GM10266 (cell line): ENCODE measurements around the gene KRTAP5-5.
"Not testable (repeated sequence)": the region's sequence is repeated elsewhere in the genome, so short reads cannot be mapped to it uniquely, and the experiment has no call there.

Source experiments
- DNase-seq: peaks from one replicate; pipeline ENCODE4 v3.0.0; 2012; ENCODE audit errors: extremely low spot score
- CTCF ChIP-seq: IDR thresholded peaks from 2 replicates; pipeline ENCODE4 v1.5.1; 2012; ENCODE audit warnings: mild to moderate bottlenecking, low read depth; ENCODE audit not compliant: control insufficient read depth, insufficient read depth; ENCODE audit errors: missing control alignments

KRTAP5-5 gene

DNA sequence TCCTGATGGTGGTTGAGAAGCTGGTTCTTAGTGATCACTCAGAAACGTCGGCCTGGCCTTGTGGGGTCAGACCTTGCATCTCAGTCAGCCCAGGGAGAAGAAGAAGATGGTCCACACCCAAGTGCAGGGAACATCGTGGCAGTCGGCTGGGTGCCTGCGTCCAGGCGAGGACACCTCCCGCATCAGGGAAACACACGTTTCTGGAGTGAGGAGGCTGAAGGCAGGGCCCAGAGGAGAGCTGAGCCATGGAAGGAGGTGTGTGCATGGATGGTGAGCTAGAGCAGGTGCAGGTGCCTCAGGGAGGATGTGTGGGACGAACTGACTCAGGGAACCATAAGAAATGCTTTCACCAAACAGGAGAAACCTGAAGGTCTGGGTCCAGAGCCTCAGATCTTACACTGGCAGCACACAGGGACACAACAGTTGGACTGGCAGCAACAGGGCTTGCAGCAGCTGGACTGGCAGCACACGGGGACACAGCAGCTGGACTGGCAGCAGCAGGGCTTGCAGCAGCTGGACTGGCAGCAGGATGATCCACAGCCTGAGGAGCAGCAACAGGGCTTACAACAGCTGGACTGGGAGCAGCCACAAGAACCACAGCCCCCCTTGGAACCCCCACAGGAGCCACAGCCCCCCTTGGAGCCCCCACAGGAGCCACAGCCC lies 32.1 kb upstream of the KRTAP5-5 start:
- TF ChIP-seq CTCF = no peak
- no peak for DNase-seq

GRCh38 chr11:1597994-1598380 lies 31.6 kb upstream of the KRTAP5-5 start, which contains the start of gene KRTAP5-2:
Gene KRTAP5-2 (minus strand): TSS chr11:1598294. CDS start chr11:1598250, 44 bp downstream.
- no peak for DNase-seq
- TF ChIP-seq CTCF = no peak

- not testable (repeated sequence) for DNase-seq
Observed at GRCh38 chr11:1598406-1598805, 31.2 kb upstream of the KRTAP5-5 start.

DNA sequence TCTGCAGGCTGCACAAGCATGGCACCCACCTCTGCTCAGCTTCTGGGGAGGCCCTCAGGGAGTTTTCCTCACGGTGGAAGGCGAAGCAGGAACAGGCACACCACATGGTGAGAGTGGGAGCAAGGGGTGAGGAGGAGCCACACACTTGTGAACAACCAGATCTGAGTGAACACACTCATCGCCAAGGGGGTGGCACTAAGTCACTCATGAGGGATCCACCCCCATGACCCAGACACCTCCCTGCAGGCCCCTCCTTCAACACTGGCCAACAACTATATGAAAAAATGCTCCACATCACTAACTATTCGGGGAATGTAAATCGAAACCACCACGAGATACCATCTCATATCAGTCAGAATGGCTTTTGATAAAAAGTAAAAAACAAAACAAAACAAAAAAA lies 30.8 kb upstream of the KRTAP5-5 start:
- TF ChIP-seq CTCF = no peak
- DNase-seq = no peak

DNA sequence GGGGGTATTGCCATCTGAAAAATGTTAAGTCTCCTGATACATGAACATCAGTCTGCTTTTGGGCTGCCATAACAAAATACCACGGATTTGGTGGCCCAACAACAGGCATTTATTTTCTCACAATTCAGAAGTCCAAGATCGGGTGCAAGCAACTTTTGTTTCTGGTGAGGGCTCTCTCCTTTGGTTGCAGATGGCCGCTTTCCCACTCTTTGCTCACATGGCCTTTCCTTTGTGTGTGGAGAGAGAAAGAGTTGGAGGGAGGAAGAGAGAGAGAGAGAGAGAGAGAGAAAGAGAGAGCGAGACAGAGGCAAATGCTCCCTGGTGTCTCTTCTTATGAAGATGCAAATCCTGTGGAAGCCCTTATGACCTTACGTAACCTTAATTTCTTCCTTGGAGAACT lies 28.9 kb upstream of the KRTAP5-5 start:
- no peak for DNase-seq
- TF ChIP-seq CTCF = no peak

DNA sequence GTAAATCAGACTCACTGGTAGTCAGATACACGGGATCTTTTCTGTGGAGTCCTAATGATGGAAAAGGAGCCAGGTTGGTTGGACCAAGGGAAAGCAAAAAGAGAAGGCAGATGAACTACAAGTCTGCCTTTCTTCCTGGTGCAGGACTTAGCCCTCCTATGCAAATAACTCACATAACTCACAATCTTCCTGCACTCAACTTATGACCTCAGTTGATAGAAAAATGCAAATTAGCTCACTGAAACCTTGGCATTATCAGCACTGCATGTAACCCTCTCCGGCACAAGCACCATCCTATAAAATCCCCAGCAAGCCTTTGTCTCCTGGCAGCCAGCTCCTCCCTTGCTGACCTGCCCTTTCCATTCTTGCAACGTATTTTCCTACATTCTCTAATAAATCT lies 27.9 kb upstream of the KRTAP5-5 start:
- not testable (repeated sequence) for DNase-seq

DNA sequence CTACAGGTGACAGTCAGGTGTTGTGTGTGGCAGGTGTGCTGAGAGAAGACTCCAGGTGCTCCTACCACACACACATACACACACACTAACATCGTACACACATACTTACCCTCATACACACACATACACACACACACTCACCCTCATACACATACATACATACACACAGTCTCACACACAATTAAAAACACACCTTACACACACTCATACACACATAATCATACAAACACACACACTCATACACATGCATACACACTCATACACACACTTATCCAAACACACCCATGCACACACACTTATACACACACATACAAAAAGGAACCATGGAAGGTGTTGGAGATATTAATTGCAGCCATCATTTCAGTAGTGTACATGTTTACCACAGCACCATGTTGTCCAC lies 25.9 kb upstream of the KRTAP5-5 start:
- no peak for DNase-seq
- TF ChIP-seq CTCF = no peak

- no peak for DNase-seq
- no peak for TF ChIP-seq CTCF
Observed at GRCh38 chr11:1604181-1604580, 25.4 kb upstream of the KRTAP5-5 start.
